HG03439 (cell line): ENCODE data around the gene BLNK.
"Not testable (repeated sequence)": the region's sequence is repeated elsewhere in the genome, so short reads cannot be mapped to it uniquely, and the experiment has no call there.

Experiments used
- ATAC-seq: cut with Tn5 transposase; IDR thresholded peaks from one replicate; pipeline ENCODE4 v1.9.1; 2021; ENCODE audit warnings: mild to moderate bottlenecking, moderate library complexity; ENCODE audit not compliant: unreplicated experiment

Gene BLNK

DNA sequence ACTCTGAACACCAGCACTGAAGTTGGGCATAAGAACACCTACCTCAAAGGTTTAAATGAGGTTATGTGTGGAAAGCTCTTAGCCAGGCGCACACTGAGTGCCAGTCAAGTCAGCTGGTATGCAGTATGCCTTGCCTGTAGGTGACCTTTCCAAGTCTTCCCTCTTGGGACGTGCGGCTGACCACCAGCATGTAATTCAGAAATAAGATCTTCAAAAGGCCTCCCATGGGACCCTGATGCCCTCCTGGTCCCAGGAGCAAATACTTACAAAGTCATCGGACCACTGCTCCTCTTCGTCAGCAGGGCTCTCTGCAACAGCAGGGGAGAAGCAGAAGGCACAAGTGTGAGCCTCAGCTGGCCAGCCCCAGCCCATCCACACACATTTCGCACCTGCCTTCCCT, 40.8 kb downstream of the BLNK start:
- no peak for ATAC-seq

DNA sequence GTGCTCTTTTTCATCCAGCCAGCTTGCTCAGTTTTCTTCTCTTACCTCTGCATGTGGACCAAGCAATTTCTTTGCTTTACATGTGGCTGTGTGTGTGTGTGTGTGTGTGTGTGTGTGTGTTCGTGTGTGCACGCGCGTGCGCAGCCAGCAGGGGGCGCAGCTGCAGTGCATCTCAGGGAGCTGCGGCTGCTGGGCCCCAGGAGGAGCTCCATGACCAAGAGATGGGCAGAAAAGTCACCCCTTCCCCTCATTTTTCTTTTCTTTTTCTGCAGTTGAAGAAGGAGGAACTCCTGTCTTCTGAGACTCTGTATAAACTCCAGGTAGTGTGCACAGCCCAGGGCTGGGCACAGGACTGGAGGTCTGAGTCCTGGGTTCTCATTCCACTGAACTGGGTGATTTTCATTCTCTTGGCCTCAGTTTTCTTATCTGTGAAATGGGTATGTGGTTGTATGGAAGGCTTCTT, 41.8 kb downstream of the BLNK start:
- no peak for ATAC-seq

GRCh38 chr10:96228408-96228994, 42.9 kb downstream of the BLNK start:
- ATAC-seq, result no peak

DNA sequence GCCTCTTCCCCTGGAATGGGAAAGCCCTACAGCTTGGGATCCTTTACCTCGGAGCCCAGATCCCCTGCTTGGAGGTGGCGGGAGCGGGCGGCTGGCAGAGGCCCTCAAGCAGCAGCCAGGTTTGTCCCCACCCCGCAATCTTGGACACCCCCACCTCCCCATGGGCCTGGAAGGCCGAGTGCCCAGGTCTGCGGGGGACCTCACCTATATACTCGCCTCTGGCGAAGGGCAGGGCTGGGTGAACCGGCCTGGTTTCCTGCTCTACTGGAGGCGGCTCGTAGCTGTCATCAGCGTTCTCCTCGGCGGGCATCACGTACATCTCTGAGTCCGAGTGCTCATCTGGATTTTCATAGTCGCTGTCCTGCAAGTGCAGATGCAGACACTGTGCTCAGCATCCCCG, 44.2 kb downstream of the BLNK start:
- ATAC-seq, result no peak

DNA sequence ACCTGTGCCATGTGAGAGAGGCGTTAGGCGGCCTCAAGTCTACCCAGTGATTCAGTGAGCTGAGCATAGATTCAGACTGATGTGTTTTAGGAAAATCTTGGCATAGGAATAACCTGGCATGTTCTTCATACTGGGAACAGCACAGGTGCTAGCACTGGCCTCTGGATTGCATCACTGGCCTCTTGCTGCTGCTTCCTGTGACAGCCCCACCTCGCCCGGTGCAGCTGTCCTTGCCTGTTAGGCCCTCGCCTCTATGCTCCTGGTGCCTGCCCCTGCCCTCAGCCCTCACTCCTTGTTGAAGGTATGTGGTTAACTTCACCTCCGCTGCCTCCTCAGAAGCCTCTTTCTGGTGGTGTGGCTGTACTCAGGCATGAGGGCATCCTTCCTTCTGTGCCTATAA, 46.2 kb downstream of the BLNK start:
- ATAC-seq, result no peak

DNA sequence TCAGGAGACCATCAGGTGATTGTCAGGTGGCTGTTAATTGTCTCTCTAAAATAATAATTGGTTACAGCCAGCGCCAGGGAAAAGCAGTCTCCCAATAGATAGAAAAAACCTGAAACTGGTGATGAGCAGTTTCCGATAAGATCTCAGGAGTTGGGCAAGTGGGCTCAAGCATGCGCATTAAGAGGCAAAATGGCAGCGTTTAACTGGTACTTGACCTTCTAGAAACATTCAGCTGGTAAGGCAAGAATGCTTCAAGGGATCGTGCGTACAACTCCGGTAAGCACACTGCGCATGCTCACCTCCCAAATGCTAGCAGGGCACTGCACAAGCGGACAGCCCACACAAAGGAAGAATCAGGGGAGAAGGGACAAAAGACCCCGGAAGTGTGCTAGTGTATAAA, 48.5 kb downstream of the BLNK start:
- no peak for ATAC-seq

DNA sequence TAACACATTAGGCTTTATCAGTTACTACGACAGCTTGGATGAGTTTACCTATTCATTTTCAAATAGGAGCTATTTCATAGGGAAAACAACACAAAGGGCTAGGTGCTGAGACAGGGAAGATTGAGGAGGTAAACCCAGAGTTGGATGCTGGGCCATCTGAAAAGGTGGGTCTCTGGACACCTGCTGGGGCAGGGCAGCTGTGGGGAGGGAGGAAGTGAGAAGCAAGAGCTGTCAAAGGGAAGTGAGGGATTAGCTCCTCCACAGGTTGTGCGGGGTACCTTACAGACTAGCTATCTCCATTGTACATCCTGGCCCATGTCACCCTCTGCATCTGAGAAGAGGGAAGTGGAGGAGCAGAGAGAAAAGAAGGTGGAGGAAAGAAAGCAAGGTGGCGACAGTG, 48.9 kb downstream of the BLNK start:
- no peak for ATAC-seq

DNA sequence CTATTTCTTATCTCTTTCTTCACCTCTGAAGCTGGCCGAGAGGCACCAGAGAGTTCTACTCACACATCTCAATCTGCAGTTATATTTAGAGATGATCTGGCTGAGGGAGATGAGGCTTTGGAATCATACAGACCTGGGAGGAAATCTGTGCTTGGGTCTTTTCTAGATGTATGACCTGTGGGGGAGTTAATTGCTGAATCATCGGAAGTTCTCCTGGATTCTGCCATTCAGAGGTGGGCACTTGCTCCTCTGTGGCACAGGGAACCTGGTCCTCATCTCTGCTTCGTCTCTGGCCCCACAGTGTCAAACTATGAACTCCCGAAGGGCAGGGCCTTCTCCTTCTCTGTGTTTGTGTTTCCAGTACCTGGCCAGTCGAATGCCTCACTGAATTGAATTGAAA, 52.5 kb downstream of the BLNK start:
- no peak for ATAC-seq

GRCh38 chr10:96217711-96218110, 53.7 kb downstream of the BLNK start:
- ATAC-seq, result no peak

GRCh38 chr10:96216775-96217174, 54.6 kb downstream of the BLNK start:
- ATAC-seq, result no peak

DNA sequence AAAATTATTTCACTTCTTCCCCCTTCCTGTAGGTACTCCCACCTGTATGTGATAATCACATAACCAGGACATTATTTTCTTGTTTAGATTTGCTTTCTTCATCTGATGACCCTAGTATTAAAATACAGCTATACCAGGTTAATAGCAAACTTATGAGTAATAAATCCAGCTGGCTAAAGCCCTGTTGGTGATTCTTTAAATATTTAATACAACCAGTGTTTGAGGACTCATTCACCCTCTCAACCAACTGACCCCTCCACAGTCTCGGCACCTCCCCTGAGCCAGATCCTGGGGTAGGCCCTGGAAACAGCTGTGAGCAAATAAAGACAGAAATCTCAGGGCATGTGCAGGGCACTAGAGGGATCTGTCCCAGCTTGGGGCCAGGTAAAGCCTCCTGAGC, 58.5 kb downstream of the BLNK start:
- ATAC-seq, result no peak

- no peak for ATAC-seq
Observed at GRCh38 chr10:96211764-96212163, 59.6 kb downstream of the BLNK start.

DNA sequence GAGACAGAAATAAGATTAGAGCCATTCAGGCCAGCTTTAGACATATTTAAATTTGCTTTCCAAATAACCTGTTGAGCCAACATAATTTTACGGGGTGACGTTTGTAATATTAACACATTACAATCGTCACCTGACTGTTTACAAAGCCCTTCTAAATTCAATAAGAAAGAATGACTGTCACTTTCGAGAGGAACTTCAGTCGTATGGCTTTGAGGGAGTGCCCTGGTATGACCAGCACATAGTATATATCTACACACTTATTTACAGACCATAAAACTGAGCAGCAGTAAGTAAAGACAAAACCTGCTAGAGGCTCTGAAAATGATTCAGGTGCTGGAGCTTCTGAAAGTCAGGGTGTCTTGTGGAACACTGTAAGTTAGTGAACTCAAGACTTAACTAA, 62.4 kb downstream of the BLNK start:
- ATAC-seq, result no peak

DNA sequence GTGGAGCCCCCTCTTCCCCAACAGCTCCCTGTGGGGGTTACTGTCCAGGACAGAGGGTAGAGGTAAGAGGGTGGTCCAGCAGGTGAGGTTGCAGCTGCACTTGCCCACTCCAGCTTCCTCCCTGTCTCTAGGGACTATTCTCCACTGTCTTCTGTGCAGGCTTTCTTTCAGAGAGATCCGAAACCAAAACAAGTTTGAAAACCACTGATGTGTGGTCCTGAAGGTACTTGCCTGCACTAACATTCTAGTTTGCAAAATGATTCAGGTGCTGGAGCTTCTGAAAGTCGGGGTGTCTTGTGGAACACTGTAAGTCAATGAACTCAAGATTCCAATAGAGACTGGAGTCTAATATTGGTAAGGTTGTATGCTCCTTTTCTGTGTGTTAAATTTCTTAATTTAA, 63.1 kb downstream of the BLNK start:
- peak; percentile 51 for ATAC-seq

GRCh38 chr10:96205580-96205979, 65.8 kb downstream of the BLNK start:
- ATAC-seq, result no peak

DNA sequence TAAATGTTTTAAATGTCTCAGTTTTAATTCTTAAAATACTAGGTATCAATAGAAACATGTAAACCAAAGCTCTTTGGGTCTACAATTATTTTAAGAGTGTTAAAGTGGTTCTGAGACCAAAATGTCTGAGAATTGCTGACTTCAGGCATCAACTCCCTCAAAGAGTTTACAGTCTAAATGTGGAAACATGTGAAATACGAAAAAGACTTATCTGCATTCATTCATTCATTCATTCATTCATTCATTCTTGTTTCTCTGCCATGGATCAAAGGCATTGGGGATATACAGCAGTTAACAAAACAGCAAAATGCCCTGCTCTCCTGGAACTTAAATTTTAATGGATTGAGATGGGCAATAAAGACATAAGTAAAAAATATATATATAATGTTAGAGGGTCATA, 69.8 kb downstream of the BLNK start:
- no peak for ATAC-seq

- ATAC-seq, result not testable (repeated sequence)
Observed at GRCh38 chr10:96189505-96189904, 81.9 kb downstream of the BLNK start.

GRCh38 chr10:96188916-96189315, 82.5 kb downstream of the BLNK start:
- ATAC-seq, result no peak

GRCh38 chr10:96188421-96188820, 82.9 kb downstream of the BLNK start:
- ATAC-seq, result no peak

GRCh38 chr10:96176985-96177384, 94.4 kb downstream of the BLNK start:
- no peak for ATAC-seq

DNA sequence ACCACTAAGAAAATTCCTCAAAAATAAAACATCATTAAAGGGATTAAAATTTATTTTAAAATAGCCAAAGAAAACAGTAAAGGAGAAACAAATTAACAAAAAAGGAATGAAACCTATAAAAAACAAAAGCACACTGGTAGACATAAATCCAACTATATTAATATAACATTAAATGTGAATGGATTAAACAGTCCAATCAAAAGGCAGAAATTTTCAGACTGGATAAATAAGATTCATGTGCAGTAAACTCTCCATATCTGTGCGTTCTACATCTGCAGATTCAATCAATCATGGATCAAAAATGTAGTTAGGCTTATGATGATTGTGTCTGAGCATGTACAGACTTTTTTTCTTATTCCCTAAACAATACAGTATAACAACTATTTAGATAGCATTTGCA, 98.7 kb downstream of the BLNK start:
- ATAC-seq, result no peak

GRCh38 chr10:96170230-96170629, 101.1 kb downstream of the BLNK start:
- no peak for ATAC-seq

GRCh38 chr10:96168546-96168945, 102.8 kb downstream of the BLNK start:
- no peak for ATAC-seq
